Colonic mucosa (tissue), 4 donors: ENCODE results near the gene PRELP. TPM values are rescaled to one million over a fixed set of nuclear protein-coding genes. Genes with fewer than 3 reads are reported as not detected.

ENCODE experiments used
- DNase-seq: peaks from one replicate; pipeline ENCODE4 v3.0.0-alpha.2; 2020
- H3K27ac ChIP-seq: fragments of 200-600 bp; one replicate; pipeline ENCODE4 v1.8.0; 2021
- H3K27me3 ChIP-seq: fragments of 200-600 bp; one replicate; pipeline ENCODE4 v1.8.0; 2021
- H3K36me3 ChIP-seq: fragments of 200-600 bp; one replicate; pipeline ENCODE4 v1.8.0; 2021
- H3K4me1 ChIP-seq: fragments of 200-600 bp; one replicate; pipeline ENCODE4 v1.8.0; 2021; ENCODE audit warnings: mild to moderate bottlenecking
- H3K4me3 ChIP-seq: fragments of 200-600 bp; one replicate; pipeline ENCODE4 v1.8.0; 2021
- H3K9ac ChIP-seq, 2 donors: one replicate each; pipeline ENCODE4 v1.7.0; 2013; ENCODE audit warnings: control low read depth in 2 of 2, low read depth in 2 of 2, low read length in 2 of 2
- H3K9me3 ChIP-seq: fragments of 200-600 bp; one replicate; pipeline ENCODE4 v1.8.0; 2021
- intact Hi-C: fragments of 100-400 bp; cut with DNase I; formaldehyde crosslinking; loops from one replicate; pipeline ENCODE4 v1.14.1; 2022
- total RNA-seq, 2 donors: library from RNA; stranded (reverse); fragmentation: NEBNext Ultra II Directional in 1 of 2; extraction: Animal tissue kit (Norgen Biotek cat#: 25700) in 1 of 2; gene quantifications; one replicate each; pipeline ENCODE4 v1.2.1, GENCODE V29; 2021
- TF ChIP-seq, protein P1 (sequence below): fragments of 200-600 bp; IDR thresholded peaks from one replicate; pipeline ENCODE4 v1.8.0; 2022; ENCODE audit warnings: antibody characterized with exemption, mild to moderate bottlenecking
- donor health status: healthy.
- donor health status: DM: no; HTN: no; CAD: no.
- donor health status: DM: no; HTN: no; CAD: no.

Gene PRELP
- total RNA-seq, 2 donors from 2014 or later = 2.4 to 9.3 TPM

DNA sequence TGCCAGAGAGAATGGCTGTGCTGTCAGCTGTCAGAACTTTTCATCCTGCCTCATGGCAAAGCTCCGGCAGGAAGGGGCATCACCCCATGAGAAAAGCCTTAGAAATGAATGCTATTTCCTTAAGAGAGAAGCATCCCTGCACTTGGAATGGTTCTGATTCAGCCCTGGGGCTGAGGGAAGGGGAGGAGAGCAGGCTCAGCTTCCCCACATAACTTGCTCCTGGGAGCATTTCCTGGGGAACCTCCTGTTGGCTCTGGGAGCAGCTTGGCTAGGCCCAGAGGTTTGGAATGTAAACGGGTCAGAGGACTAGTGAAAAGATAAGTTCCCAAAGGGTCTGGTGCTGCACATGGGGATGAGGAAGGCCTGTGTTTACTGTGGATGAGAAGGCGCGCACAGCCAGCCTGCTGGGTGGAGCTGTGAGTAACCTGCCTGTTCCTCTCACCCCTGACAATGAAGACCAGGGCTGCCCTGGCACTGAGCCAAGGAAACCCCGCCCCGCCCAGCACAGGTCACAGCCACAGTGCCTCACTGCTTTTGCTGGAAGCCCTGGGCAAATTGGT, 5.0 kb downstream of the PRELP start:
- no peaks in the 10 kb centered on the region for H3K27me3 ChIP-seq
- H3K4me3 ChIP-seq = no peak overlapping the region
- peak; percentile 84 for DNase-seq
- intact Hi-C loops = loop anchor here (10.0 kb wide), 1 partner anchor 216 kb away; no protein-coding TSS in a partner anchor
- H3K9ac ChIP-seq = peak overlapping the region in 1 of 2 donors; percentile 24
- no peaks in the 10 kb centered on the region for H3K36me3 ChIP-seq
- H3K4me1 ChIP-seq = peaks cover 5% of the 10 kb centered on the region
- no peaks in the 10 kb centered on the region for H3K9me3 ChIP-seq
- TF ChIP-seq, protein P1, sequence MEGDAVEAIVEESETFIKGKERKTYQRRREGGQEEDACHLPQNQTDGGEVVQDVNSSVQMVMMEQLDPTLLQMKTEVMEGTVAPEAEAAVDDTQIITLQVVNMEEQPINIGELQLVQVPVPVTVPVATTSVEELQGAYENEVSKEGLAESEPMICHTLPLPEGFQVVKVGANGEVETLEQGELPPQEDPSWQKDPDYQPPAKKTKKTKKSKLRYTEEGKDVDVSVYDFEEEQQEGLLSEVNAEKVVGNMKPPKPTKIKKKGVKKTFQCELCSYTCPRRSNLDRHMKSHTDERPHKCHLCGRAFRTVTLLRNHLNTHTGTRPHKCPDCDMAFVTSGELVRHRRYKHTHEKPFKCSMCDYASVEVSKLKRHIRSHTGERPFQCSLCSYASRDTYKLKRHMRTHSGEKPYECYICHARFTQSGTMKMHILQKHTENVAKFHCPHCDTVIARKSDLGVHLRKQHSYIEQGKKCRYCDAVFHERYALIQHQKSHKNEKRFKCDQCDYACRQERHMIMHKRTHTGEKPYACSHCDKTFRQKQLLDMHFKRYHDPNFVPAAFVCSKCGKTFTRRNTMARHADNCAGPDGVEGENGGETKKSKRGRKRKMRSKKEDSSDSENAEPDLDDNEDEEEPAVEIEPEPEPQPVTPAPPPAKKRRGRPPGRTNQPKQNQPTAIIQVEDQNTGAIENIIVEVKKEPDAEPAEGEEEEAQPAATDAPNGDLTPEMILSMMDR = no peak
- H3K27ac ChIP-seq = peak overlapping the region; percentile 52

DNA sequence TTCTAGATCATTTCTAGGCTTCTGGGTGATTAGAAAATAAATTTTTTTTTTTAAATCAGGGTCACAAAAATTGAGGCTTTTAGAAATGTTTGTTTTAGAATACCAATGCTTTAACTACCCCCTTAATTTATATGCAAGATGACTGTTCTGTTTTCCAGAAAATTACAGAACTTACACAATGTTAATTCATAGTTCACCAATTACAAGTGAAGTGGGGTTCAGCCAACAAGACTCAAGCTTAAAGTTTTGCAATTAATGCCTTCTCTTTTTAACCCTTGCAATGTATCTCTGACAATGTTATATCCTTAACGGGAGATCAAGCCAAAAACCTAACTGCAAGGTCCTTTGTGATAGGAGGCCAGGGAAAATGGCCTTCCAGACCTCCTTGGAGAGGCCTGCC, 5.6 kb downstream of the PRELP start:
- no peak for DNase-seq

DNA sequence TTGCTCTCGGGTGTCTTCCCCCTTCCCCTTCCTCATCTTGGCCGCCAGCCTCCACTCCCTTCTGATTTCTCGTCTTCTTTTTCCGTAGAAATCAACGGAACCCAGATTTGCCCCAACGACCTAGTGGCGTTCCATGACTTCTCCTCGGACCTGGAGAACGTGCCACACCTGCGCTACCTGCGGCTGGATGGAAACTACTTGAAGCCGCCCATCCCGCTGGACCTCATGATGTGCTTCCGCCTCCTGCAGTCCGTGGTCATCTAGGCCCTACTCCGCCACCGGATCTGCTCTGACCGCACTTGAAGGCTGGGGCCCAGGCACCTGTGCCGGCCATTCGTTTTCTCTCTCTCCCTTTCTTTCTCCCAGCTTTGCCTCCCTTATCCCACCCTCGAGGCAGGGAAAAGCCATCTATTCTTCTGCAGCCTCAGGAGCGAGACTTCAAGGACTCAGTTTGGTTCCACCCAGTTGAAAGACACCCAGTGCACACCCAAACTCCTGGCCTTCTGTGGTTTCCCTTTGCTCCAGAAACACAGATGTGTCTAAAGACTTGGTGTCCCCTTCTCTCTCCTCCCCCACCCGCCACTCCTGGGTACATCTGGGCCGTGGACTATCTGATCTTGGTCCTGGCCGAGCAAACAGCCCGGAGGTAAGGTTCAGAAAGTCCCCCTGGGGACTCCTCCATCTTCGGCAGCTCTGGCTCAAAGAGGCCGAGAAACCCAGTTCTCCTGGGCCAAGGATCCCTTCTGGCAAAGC, 11.2 kb downstream of the PRELP start:
- intact Hi-C loops = loop anchor here (2.0 to 10.0 kb wide), 3 partner anchors 46 to 222 kb away; no protein-coding TSS in a partner anchor
- Histone ChIP-seq H3K9me3 (no peaks in the 10 kb centered on the region), H3K4me3 (no peak overlapping the region), H3K27me3 (no peaks in the 10 kb centered on the region), H3K9ac (peak overlapping the region; percentile 36 to 71), H3K27ac (peak overlapping the region; percentile 56), H3K36me3 (no peaks in the 10 kb centered on the region), H3K4me1 (peaks cover 3% of the 10 kb centered on the region)
- DNase-seq = no peak
- TF ChIP-seq, protein P1 = no peak

More for the DNA sequence above, 5.6 kb downstream of the PRELP start:
- intact Hi-C loops = loop anchor here (10.0 kb wide), 1 partner anchor 216 kb away; no protein-coding TSS in a partner anchor
- Histone ChIP-seq H3K27ac (peak overlapping the region; percentile 7), H3K4me1 (peaks cover 5% of the 10 kb centered on the region), H3K36me3 (no peaks in the 10 kb centered on the region), H3K27me3 (no peaks in the 10 kb centered on the region), H3K9ac (no peak overlapping the region), H3K9me3 (no peaks in the 10 kb centered on the region), H3K4me3 (no peak overlapping the region)
- TF ChIP-seq, protein P1 = no peak

DNA sequence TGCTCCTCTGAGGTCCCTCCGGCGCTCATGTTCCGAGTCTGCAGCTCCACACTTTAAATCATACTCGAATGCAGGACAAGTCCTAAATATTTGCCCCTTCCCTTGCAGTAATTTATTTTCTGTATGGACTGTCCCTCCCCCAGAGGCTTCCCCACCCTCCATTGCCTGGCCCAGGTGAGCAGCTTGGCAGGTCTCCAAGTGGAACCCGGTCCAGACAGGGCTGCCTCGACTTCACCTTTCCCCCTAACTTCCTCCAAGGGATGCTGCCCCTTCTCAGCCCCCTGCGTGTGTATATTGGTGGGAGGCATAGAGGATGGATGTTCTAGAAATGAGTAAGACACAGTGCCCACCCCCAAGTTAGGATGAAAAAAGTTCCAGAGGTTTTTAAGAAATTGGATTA, 12.9 kb downstream of the PRELP start:
- H3K9ac ChIP-seq = no peak overlapping the region
- intact Hi-C loops = loop anchor here (10.0 kb wide), 1 partner anchor 224 kb away; no protein-coding TSS in a partner anchor
- H3K4me1 ChIP-seq = peaks cover 3% of the 10 kb centered on the region
- H3K9me3 ChIP-seq = no peaks in the 10 kb centered on the region
- DNase-seq = no peak
- TF ChIP-seq, protein P1 = no peak
- H3K27me3 ChIP-seq = no peaks in the 10 kb centered on the region
- no peak overlapping the region for H3K27ac ChIP-seq
- no peaks in the 10 kb centered on the region for H3K36me3 ChIP-seq
- no peak overlapping the region for H3K4me3 ChIP-seq

DNA sequence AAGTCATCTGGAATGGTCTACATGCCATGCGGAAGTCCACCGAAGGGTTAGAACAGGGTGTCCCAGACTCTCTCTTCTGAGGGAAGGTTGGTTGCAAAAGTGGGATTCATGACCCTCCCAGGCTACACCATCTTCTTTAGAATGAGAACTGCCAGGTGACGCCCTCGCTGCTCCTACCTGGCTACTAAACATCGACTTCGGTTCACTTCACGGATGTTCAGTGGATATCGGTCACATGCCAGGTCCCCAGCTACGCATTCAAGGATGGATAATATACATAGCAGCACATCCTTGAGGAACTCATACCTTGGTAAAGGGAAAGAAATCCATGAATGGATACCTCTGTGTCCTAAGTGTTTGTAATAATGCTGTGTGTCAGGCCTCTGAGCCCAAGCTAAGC, 15.0 kb downstream of the PRELP start:
- H3K36me3 ChIP-seq = no peaks in the 10 kb centered on the region
- TF ChIP-seq, protein P1 = no peak
- intact Hi-C loops = no loop called here
- H3K4me3 ChIP-seq = no peak overlapping the region
- no peak for DNase-seq
- H3K9me3 ChIP-seq = no peaks in the 10 kb centered on the region
- no peak overlapping the region for H3K27ac ChIP-seq
- H3K27me3 ChIP-seq = no peaks in the 10 kb centered on the region
- no peak overlapping the region for H3K9ac ChIP-seq
- peaks cover 3% of the 10 kb centered on the region for H3K4me1 ChIP-seq
